Measurements from ENCODE around the gene RSPRY1. TPM values are rescaled to one million over a fixed set of nuclear protein-coding genes. Genes with fewer than 3 reads are reported as not detected.
"Not testable (repeated sequence)": the region's sequence is repeated elsewhere in the genome, so short reads cannot be mapped to it uniquely, and the experiment has no call there.

RSPRY1 gene
- total and polyA plus RNA-seq, 9 donors = 15.9 to 42.1 (median 28.3) TPM

- H3K36me3 ChIP-seq = no peaks in the 10 kb centered on the region
- no peaks in the 10 kb centered on the region for H3K9me3 ChIP-seq
- H3K27ac ChIP-seq = no peak overlapping the region
- peaks cover 6% of the 10 kb centered on the region for H3K4me1 ChIP-seq (ENCODE audit: insufficient read depth)
- DNase-seq = no peak
- no peaks in the 10 kb centered on the region for H3K27me3 ChIP-seq
- intact Hi-C loops (cut with DNase I) = loop anchor here in 1 of 4 donors (5.0 kb wide), 1 partner anchor 49 kb away; no protein-coding TSS in a partner anchor
- 71 to 75% (median 72%) methylated on average over 7 of the region's 7 CpGs for WGBS, 3 donors
- no peak overlapping the region for H3K4me3 ChIP-seq
- TF ChIP-seq CTCF (IDR thresholded peaks at IDR 0.05) = no peak
- no peak for TF ChIP-seq POLR2A (IDR thresholded peaks at IDR 0.05)
- TF ChIP-seq EP300 (IDR thresholded peaks at IDR 0.05) = no peak
Observed at GRCh38 chr16:57192720-57193486, 6.8 kb downstream of the RSPRY1 start.

- Histone ChIP-seq H3K9me3 (no peaks in the 10 kb centered on the region), H3K27ac (no peak overlapping the region), H3K36me3 (no peaks in the 10 kb centered on the region), H3K27me3 (no peaks in the 10 kb centered on the region), H3K4me3 (no peak overlapping the region), H3K4me1 (ENCODE audit: insufficient read depth) (peaks cover 6% of the 10 kb centered on the region)
- intact Hi-C loops (cut with DNase I) = loop anchor here in 1 of 4 donors (5.0 kb wide), 1 partner anchor 48 kb away; no protein-coding TSS in a partner anchor
- DNase-seq = no peak
- no peak for TF ChIP-seq POLR2A (IDR thresholded peaks at IDR 0.05)
- TF ChIP-seq CTCF (IDR thresholded peaks at IDR 0.05) = no peak
- no peak for TF ChIP-seq EP300 (IDR thresholded peaks at IDR 0.05)
Observed at GRCh38 chr16:57194512-57194911, 8.4 kb downstream of the RSPRY1 start.

GRCh38 chr16:57196286-57196685 lies 10.2 kb downstream of the RSPRY1 start:
- Histone ChIP-seq H3K4me3 (no peak overlapping the region), H3K27ac (no peak overlapping the region), H3K9me3 (no peaks in the 10 kb centered on the region), H3K4me1 (ENCODE audit: insufficient read depth) (peaks cover 2% of the 10 kb centered on the region), H3K27me3 (no peaks in the 10 kb centered on the region), H3K36me3 (no peaks in the 10 kb centered on the region)
- WGBS, 3 donors = 72 to 87% (median 76%) methylated on average over 4 of the region's 4 CpGs
- DNase-seq = no peak
- intact Hi-C loops (cut with DNase I) = no loop called here
- TF ChIP-seq CTCF (IDR thresholded peaks at IDR 0.05) = no peak
- TF ChIP-seq POLR2A (IDR thresholded peaks at IDR 0.05) = no peak
- no peak for TF ChIP-seq EP300 (IDR thresholded peaks at IDR 0.05)

GRCh38 chr16:57196753-57197152 lies 10.6 kb downstream of the RSPRY1 start:
- Histone ChIP-seq H3K4me3 (no peak overlapping the region), H3K27me3 (no peaks in the 10 kb centered on the region), H3K9me3 (no peaks in the 10 kb centered on the region), H3K4me1 (ENCODE audit: insufficient read depth) (peaks cover 2% of the 10 kb centered on the region), H3K36me3 (no peaks in the 10 kb centered on the region), H3K27ac (no peak overlapping the region)
- no peak for TF ChIP-seq POLR2A (IDR thresholded peaks at IDR 0.05)
- no peak for TF ChIP-seq EP300 (IDR thresholded peaks at IDR 0.05)
- no peak for TF ChIP-seq CTCF (IDR thresholded peaks at IDR 0.05)
- DNase-seq = no peak
- intact Hi-C loops (cut with DNase I) = no loop called here
- whole genome bisulfite sequencing, 3 donors = 83 to 86% (median 84%) methylated on average over 3 of the region's 3 CpGs

- H3K27me3 ChIP-seq; intact Hi-C loops (cut with DNase I); H3K9me3 ChIP-seq; H3K4me3 ChIP-seq; DNase-seq; H3K27ac ChIP-seq; H3K4me1 ChIP-seq (ENCODE audit: insufficient read depth); H3K36me3 ChIP-seq: not testable (repeated sequence)
- WGBS, 3 donors = 94 to 96% (median 95%) methylated on average over 7 to 11 of the region's 24 CpGs
Observed at GRCh38 chr16:57200321-57200720, 14.2 kb downstream of the RSPRY1 start.

- H3K4me1 ChIP-seq (ENCODE audit: insufficient read depth); H3K4me3 ChIP-seq; H3K27ac ChIP-seq; H3K27me3 ChIP-seq; intact Hi-C loops (cut with DNase I); H3K9me3 ChIP-seq; H3K36me3 ChIP-seq; DNase-seq: not testable (repeated sequence)
- 89 to 98% (median 97%) methylated on average over 11 to 26 of the region's 27 CpGs for WGBS, 3 donors
Observed at GRCh38 chr16:57200926-57201325, 14.8 kb downstream of the RSPRY1 start.

Measured in ovary (tissue), 9 donors.